GM12878 (cell line): ENCODE data around the gene MARCHF11. TPM values are rescaled to one million over a fixed set of nuclear protein-coding genes. Genes with fewer than 3 reads are reported as not detected.

Source experiments
- ATAC-seq: fragments of 200-7000 bp; cut with Tn5 transposase; 3 replicates; pipeline ENCODE4 v1.9.1; 2020; ENCODE audit warnings: mild to moderate bottlenecking, moderate library complexity
- BruUV-seq: library from RNA; stranded (reverse); fragments of 400-500 nt; replicated peaks from 2 replicates; lab custom pipeline; 2021; lab: Mats Ljungman, UMichigan
- CTCF ChIA-PET: fragments of 300-600 bp; sonication (Branson Sonifier 250); formaldehyde crosslinking; extraction: SDS; loops from one replicate; lab custom pipeline; 2021; ENCODE audit warnings: inconsistent platforms; lab: Yijun Ruan, JAX
- POLR2A ChIA-PET: fragments of 350-600 bp; formaldehyde crosslinking; extraction: SDS; loops from one replicate; lab custom pipeline; 2021; ENCODE audit warnings: inconsistent platforms; lab: Charles Lee
- RAD21 ChIA-PET: fragments of 300-600 bp; sonication (Branson Sonifier 250); formaldehyde crosslinking; loops from one replicate; lab custom pipeline; 2023; ENCODE audit warnings: antibody characterized with exemption; ENCODE audit not compliant: unreplicated experiment; lab: Charles Lee
- SMC1A ChIA-PET: fragments of 300-600 bp; sonication (Branson Sonifier 250); formaldehyde crosslinking; loops from one replicate; lab custom pipeline; 2023; ENCODE audit not compliant: unreplicated experiment, uncharacterized antibody; lab: Charles Lee
- DNase-seq: peaks from one replicate; pipeline ENCODE4 v3.0.0-alpha.2; 2011; ENCODE audit warnings: low read depth, low spot score
- FAIRE-seq: peaks from 3 replicates; lab custom pipeline; 2011; peaks lifted over from hg19 to GRCh38; lab: Jason Lieb, UNC
- H2AFZ ChIP-seq: 2 replicates; pipeline ENCODE4 v1.6.0; 2011; ENCODE audit warnings: low read depth, low read length, control low read depth; ENCODE audit not compliant: control insufficient read depth
- H3K27ac ChIP-seq: 2 replicates; pipeline ENCODE4 v1.5.1; 2011; ENCODE audit warnings: control low read depth; ENCODE audit not compliant: control insufficient read depth, insufficient read depth
- H3K27me3 ChIP-seq, 2 experiments: replicated peaks in 1 of 2; 2 replicates each; pipeline versions ENCODE4 v1.6.0 to v1.6.1; 2011; ENCODE audit warnings: low read length in 1 of 2; ENCODE audit not compliant: control insufficient read depth in 2 of 2, insufficient read depth in 2 of 2
- H3K36me3 ChIP-seq, 2 experiments: 2 replicates each; pipeline ENCODE4 v1.5.1; 2011; ENCODE audit warnings: low read length in 1 of 2; ENCODE audit not compliant: control insufficient read depth in 2 of 2, insufficient read depth in 2 of 2
- H3K4me1 ChIP-seq: 2 replicates; pipeline ENCODE4 v1.6.1; 2011; ENCODE audit warnings: mild to moderate bottlenecking, low read length, moderate library complexity, mixed read lengths; ENCODE audit not compliant: control insufficient read depth, insufficient read depth
- H3K4me2 ChIP-seq: 2 replicates; pipeline ENCODE4 v1.6.0; 2011; ENCODE audit warnings: control low read depth; ENCODE audit not compliant: control insufficient read depth, insufficient read depth
- H3K4me3 ChIP-seq: fragments of 200-600 bp; sonication (generic); 2 replicates; pipeline ENCODE4 v1.5.1; 2016
- H3K79me2 ChIP-seq: 2 replicates; pipeline ENCODE4 v1.6.0; 2011; ENCODE audit warnings: low read length; ENCODE audit not compliant: control insufficient read depth, insufficient read depth
- H3K9ac ChIP-seq: 2 replicates; pipeline ENCODE4 v1.8.0; 2011; ENCODE audit warnings: low read length, control low read depth, mixed read lengths; ENCODE audit not compliant: control insufficient read depth, insufficient read depth
- H3K9me3 ChIP-seq: replicated peaks from 3 replicates; pipeline ENCODE4 v1.5.1; 2011; ENCODE audit warnings: mild to moderate bottlenecking, low read length; ENCODE audit not compliant: control insufficient read depth, insufficient read depth
- H4K20me1 ChIP-seq: 2 replicates; pipeline ENCODE4 v1.6.0; 2011; ENCODE audit not compliant: control insufficient read depth, insufficient read depth
- BCL11A ChIP-seq: IDR thresholded peaks from 2 replicates; pipeline ENCODE4 v1.6.1; 2011; ENCODE audit warnings: low read depth, low read length
- EP300 ChIP-seq, 2 experiments: fragments of 150-350 bp in 1 of 2; IDR thresholded peaks; 2 replicates each; pipeline ENCODE4 v1.6.1; 2011 to 2012; ENCODE audit warnings: low read depth in 2 of 2, low read length in 2 of 2, borderline replicate concordance in 1 of 2, improper control_type of control experiment in 1 of 2, inconsistent platforms in 1 of 2; ENCODE audit not compliant: control insufficient read depth in 1 of 2
- GABPA ChIP-seq: IDR thresholded peaks from 2 replicates; pipeline ENCODE4 v1.6.1; 2014; ENCODE audit warnings: antibody characterized with exemption, low read depth, mild to moderate bottlenecking, inconsistent platforms
- GATAD2B ChIP-seq: fragments of 450-650 bp; conservative IDR thresholded peaks from 2 replicates; pipeline ENCODE4 v1.6.1; 2017; ENCODE audit warnings: low read depth, mild to moderate bottlenecking, moderate library complexity
- HDAC6 ChIP-seq: fragments of 200-600 bp; sonication (generic); IDR thresholded peaks from one replicate; pipeline ENCODE4 v1.8.0; 2017; ENCODE audit warnings: antibody characterized with exemption; ENCODE audit not compliant: unreplicated experiment
- IRF4 ChIP-seq: IDR thresholded peaks from 2 replicates; pipeline ENCODE4 v1.6.1; 2011; ENCODE audit warnings: low read depth, low read length
- LARP7 ChIP-seq: fragments of 450-650 bp; IDR thresholded peaks from 2 replicates; pipeline ENCODE4 v1.6.1; 2017; ENCODE audit warnings: mild to moderate bottlenecking
- MTA3 ChIP-seq: IDR thresholded peaks from 2 replicates; pipeline ENCODE4 v1.6.1; 2012; ENCODE audit warnings: low read length, inconsistent platforms, borderline replicate concordance
- NFIC ChIP-seq: IDR thresholded peaks from 2 replicates; pipeline ENCODE4 v1.6.1; 2012; ENCODE audit warnings: low read depth, mild to moderate bottlenecking, inconsistent platforms, low read length, moderate library complexity
- NRF1 ChIP-seq: conservative IDR thresholded peaks from 2 replicates; pipeline ENCODE4 v1.6.1; 2011; ENCODE audit warnings: mild to moderate bottlenecking, low read depth, low read length, improper control_type of control experiment
- RBBP5 ChIP-seq: fragments of 200-600 bp; sonication (generic); conservative IDR thresholded peaks from 2 replicates; pipeline ENCODE4 v1.6.1; 2016
- SIX5 ChIP-seq: IDR thresholded peaks from 2 replicates; pipeline ENCODE4 v1.6.1; 2011; ENCODE audit warnings: mild to moderate bottlenecking, low read depth, low read length, moderate library complexity; ENCODE audit not compliant: severe bottlenecking
- SMAD1 ChIP-seq: fragments of 450-650 bp; IDR thresholded peaks from 2 replicates; pipeline ENCODE4 v1.6.1; 2018; ENCODE audit warnings: mild to moderate bottlenecking, low read depth; ENCODE audit not compliant: partially characterized antibody
- SPI1 ChIP-seq: IDR thresholded peaks from 2 replicates; pipeline ENCODE4 v1.6.1; 2011; ENCODE audit warnings: low read depth, mild to moderate bottlenecking, low read length, moderate library complexity, borderline replicate concordance; ENCODE audit not compliant: insufficient read depth
- SREBF2 ChIP-seq: IDR thresholded peaks from 2 replicates; pipeline ENCODE4 v1.6.1; 2012; ENCODE audit warnings: mild to moderate bottlenecking, low read length
- TAF1 ChIP-seq: IDR thresholded peaks from 2 replicates; pipeline ENCODE4 v1.6.1; 2011; ENCODE audit warnings: mild to moderate bottlenecking, low read depth, low read length, borderline replicate concordance
- TCF7 ChIP-seq: IDR thresholded peaks from 2 replicates; pipeline ENCODE4 v1.6.1; 2014; ENCODE audit warnings: antibody characterized with exemption, borderline replicate concordance
- ZBED1 ChIP-seq: IDR thresholded peaks from 2 replicates; pipeline ENCODE4 v1.6.1; 2016; ENCODE audit warnings: borderline replicate concordance
- WGBS: methylation state at CpG from one replicate; pipeline ENCODE4 v1.1.6; 2016; ENCODE audit warnings: low lambda C conversion rate; ENCODE audit not compliant: insufficient replicate concordance, insufficient coverage; ENCODE audit errors: missing lambda C conversion rate; 5-methylcytosine and 5-hydroxymethylcytosine counted together
- in situ Hi-C: fragments of 300-500 bp; cut with MboI; formaldehyde crosslinking; loops from 9 replicates; pipeline ENCODE4 v1.14.3; 2018; ENCODE audit warnings: mixed read lengths
- intact Hi-C: fragments of 100-400 bp; cut with micrococcal nuclease; formaldehyde crosslinking; loops from one replicate; pipeline ENCODE4 v1.14.2; 2022; ENCODE audit not compliant: unreplicated experiment
- polyA plus RNA-seq, 11 experiments: library from polyadenylated mRNA; depleted of rRNA in 4 of 11; unstranded in 6 of 11; stranded (reverse) in 5 of 11; fragments of >200 nt; fragmentation: Nextera tagmentation in 4 of 11; fragmentation: Illumina TruSeq in 1 of 11; extraction: Ambion mirVana in 4 of 11; extraction: Trizol in 1 of 11; gene quantifications; 1 replicate in 1 of 11; 2 replicates in 10 of 11; pipeline versions ENCODE4 v1.2.1 to v1.2.3, GENCODE V29; 2011 to 2016; ENCODE audit warnings: inconsistent platforms in 2 of 11, missing spikeins in 2 of 11, low read depth in 1 of 11
- total RNA-seq, 4 experiments: library from RNA; depleted of rRNA in 3 of 4; stranded (reverse); fragments of >200 nt in 3 of 4; fragmentation: Illumina TruSeq in 1 of 4; extraction: Trizol in 1 of 4; gene quantifications; 2 replicates each; pipeline versions ENCODE4 v1.2.1 to v1.2.3, GENCODE V29; 2013 to 2021
- TF ChIP-seq, protein P1 (sequence below): fragments of 450-650 bp; IDR thresholded peaks from 2 replicates; pipeline ENCODE4 v1.6.1; 2016; ENCODE audit warnings: mild to moderate bottlenecking
- TF ChIP-seq, protein P2 (sequence below): fragments of 150-350 bp; IDR thresholded peaks from 2 replicates; pipeline ENCODE4 v1.6.1; 2014; ENCODE audit warnings: mild to moderate bottlenecking, low read depth, low read length

Gene MARCHF11
- total and polyA plus RNA-seq, 10 of the 15 experiments (the other 5 are each of a cell fraction or from before 2014, with no cell fraction given) = 0.26 TPM; not detected in 9

- no peak for TF ChIP-seq TCF7
- no peak for TF ChIP-seq SPI1
- no peak for TF ChIP-seq SIX5
- no peak for TF ChIP-seq SMAD1
- TF ChIP-seq NFIC = no peak
- TF ChIP-seq EP300 (IDR thresholded peaks at IDR 0.05; ENCODE audit: borderline replicate concordance in 1 of 2, control insufficient read depth in 1 of 2, low read depth in 2 of 2, low read length in 2 of 2) = no peak
- no peak for TF ChIP-seq ZBED1
Observed at GRCh38 chr5:16143361-16144049, 36.1 kb downstream of the MARCHF11 start (continued).

- DNase-seq = no peak
- H3K79me2 ChIP-seq = no peaks in the 10 kb centered on the region
- no peak for TF ChIP-seq SREBF2
- TF ChIP-seq TAF1 = no peak
- TF ChIP-seq NRF1 = no peak
- no peak for TF ChIP-seq GABPA
- TF ChIP-seq LARP7 = no peak
- TF ChIP-seq, protein P1, sequence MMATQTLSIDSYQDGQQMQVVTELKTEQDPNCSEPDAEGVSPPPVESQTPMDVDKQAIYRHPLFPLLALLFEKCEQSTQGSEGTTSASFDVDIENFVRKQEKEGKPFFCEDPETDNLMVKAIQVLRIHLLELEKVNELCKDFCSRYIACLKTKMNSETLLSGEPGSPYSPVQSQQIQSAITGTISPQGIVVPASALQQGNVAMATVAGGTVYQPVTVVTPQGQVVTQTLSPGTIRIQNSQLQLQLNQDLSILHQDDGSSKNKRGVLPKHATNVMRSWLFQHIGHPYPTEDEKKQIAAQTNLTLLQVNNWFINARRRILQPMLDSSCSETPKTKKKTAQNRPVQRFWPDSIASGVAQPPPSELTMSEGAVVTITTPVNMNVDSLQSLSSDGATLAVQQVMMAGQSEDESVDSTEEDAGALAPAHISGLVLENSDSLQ = no peak
- TF ChIP-seq BCL11A = no peak
- TF ChIP-seq IRF4 = no peak
- no peak for TF ChIP-seq HDAC6
- TF ChIP-seq GATAD2B = no peak
- no peak for TF ChIP-seq ZBED1
- TF ChIP-seq MTA3 = no peak
- TF ChIP-seq, protein P2, sequence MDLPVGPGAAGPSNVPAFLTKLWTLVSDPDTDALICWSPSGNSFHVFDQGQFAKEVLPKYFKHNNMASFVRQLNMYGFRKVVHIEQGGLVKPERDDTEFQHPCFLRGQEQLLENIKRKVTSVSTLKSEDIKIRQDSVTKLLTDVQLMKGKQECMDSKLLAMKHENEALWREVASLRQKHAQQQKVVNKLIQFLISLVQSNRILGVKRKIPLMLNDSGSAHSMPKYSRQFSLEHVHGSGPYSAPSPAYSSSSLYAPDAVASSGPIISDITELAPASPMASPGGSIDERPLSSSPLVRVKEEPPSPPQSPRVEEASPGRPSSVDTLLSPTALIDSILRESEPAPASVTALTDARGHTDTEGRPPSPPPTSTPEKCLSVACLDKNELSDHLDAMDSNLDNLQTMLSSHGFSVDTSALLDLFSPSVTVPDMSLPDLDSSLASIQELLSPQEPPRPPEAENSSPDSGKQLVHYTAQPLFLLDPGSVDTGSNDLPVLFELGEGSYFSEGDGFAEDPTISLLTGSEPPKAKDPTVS = no peak
- no peak for TF ChIP-seq RBBP5
- TF ChIP-seq, all 136 proteins: peak for 0
- no peak overlapping the region for H3K4me2 ChIP-seq
- ChIA-PET POLR2A (no interaction called here), CTCF (no interaction called here), RAD21 (no interaction called here), SMC1A (no interaction called here)
- no peak overlapping the region for H3K9ac ChIP-seq
- in situ Hi-C loops (no loop called here), intact Hi-C loops (no loop called here)
- FAIRE-seq = no peak
- no peak for ATAC-seq
- no peaks in the 10 kb centered on the region for H4K20me1 ChIP-seq
- H3K36me3 ChIP-seq = no peaks in the 10 kb centered on the region
- no peaks in the 10 kb centered on the region for H3K9me3 ChIP-seq
- no peaks in the 10 kb centered on the region for H3K27me3 ChIP-seq
- BruUV-seq = no TSS peak
- H3K4me3 ChIP-seq = no peak overlapping the region
- WGBS = 45% methylated on average over 4 of the region's 4 CpGs
- no peak overlapping the region for H2AFZ ChIP-seq
- H3K4me1 ChIP-seq = no peaks in the 10 kb centered on the region
- no peak overlapping the region for H3K27ac ChIP-seq
Observed at GRCh38 chr5:16140944-16141343, 38.6 kb downstream of the MARCHF11 start.
